Measurements from ENCODE around the gene SPIRE1.
"Not testable (repeated sequence)": the region's sequence is repeated elsewhere in the genome, so short reads cannot be mapped to it uniquely, and the experiment has no call there.

The SPIRE1 gene

GRCh38 chr18:12441475-12442034, 216.4 kb downstream of the SPIRE1 start:
- peak; percentile 27 for DNase-seq

GRCh38 chr18:12438257-12438656, 219.7 kb downstream of the SPIRE1 start:
- DNase-seq, result no peak

- DNase-seq, result no peak
Observed at GRCh38 chr18:12435867-12436266, 222.0 kb downstream of the SPIRE1 start.

- DNase-seq, result no peak
Observed at GRCh38 chr18:12434541-12434929, 223.4 kb downstream of the SPIRE1 start.

- no peak for DNase-seq
Observed at GRCh38 chr18:12433829-12434540, 223.9 kb downstream of the SPIRE1 start.

- DNase-seq, result no peak
Observed at GRCh38 chr18:12432881-12433280, 225.0 kb downstream of the SPIRE1 start.

GRCh38 chr18:12432196-12432595, 225.7 kb downstream of the SPIRE1 start:
- DNase-seq, result no peak

GRCh38 chr18:12431561-12431960, 226.3 kb downstream of the SPIRE1 start:
- DNase-seq, result no peak

GRCh38 chr18:12430137-12430990, 227.5 kb downstream of the SPIRE1 start:
- no peak for DNase-seq

- no peak for DNase-seq
Observed at GRCh38 chr18:12429556-12429955, 228.4 kb downstream of the SPIRE1 start.

- no peak for DNase-seq
Observed at GRCh38 chr18:12428923-12429322, 229.0 kb downstream of the SPIRE1 start.

GRCh38 chr18:12426924-12427323, 231.0 kb downstream of the SPIRE1 start:
- DNase-seq, result no peak

GRCh38 chr18:12424252-12424651, 233.7 kb downstream of the SPIRE1 start:
- DNase-seq, result no peak

- peak; percentile 16 for DNase-seq
Observed at GRCh38 chr18:12423820-12424219, 234.1 kb downstream of the SPIRE1 start.

GRCh38 chr18:12423393-12423792, 234.5 kb downstream of the SPIRE1 start:
- DNase-seq, result no peak

- peak; percentile 83 for DNase-seq
Observed at GRCh38 chr18:12422936-12423335, 235.0 kb downstream of the SPIRE1 start.

GRCh38 chr18:12421732-12422131, 236.2 kb downstream of the SPIRE1 start:
- no peak for DNase-seq

GRCh38 chr18:12420821-12421421, 237.0 kb downstream of the SPIRE1 start:
- DNase-seq, result peak; percentile 19

GRCh38 chr18:12417687-12418086, 240.2 kb downstream of the SPIRE1 start:
- no peak for DNase-seq

GRCh38 chr18:12416098-12416729, 241.7 kb downstream of the SPIRE1 start:
- no peak for DNase-seq

- DNase-seq, result no peak
Observed at GRCh38 chr18:12411456-12411855, 246.5 kb downstream of the SPIRE1 start.

- DNase-seq, result not testable (repeated sequence)
Observed at GRCh38 chr18:12410747-12411146, 247.2 kb downstream of the SPIRE1 start.

- no peak for DNase-seq
Observed at GRCh38 chr18:12410081-12410481, 247.8 kb downstream of the SPIRE1 start.
